Activated CD4-positive, alpha-beta T cell treated with anti-CD3 and anti-CD28 coated beads, Interleukin-10, Interleukin-2, amounts not matched to agents 100 ng/mL and 50 ng/mL, durations not matched to agents 16 hours and 8 hours (primary cell): Measurements from ENCODE around the gene MYO1C.

ENCODE experiments used
- DNase-seq: peaks from one replicate; pipeline ENCODE4 v3.0.0-alpha.2; 2020

The MYO1C gene

DNA sequence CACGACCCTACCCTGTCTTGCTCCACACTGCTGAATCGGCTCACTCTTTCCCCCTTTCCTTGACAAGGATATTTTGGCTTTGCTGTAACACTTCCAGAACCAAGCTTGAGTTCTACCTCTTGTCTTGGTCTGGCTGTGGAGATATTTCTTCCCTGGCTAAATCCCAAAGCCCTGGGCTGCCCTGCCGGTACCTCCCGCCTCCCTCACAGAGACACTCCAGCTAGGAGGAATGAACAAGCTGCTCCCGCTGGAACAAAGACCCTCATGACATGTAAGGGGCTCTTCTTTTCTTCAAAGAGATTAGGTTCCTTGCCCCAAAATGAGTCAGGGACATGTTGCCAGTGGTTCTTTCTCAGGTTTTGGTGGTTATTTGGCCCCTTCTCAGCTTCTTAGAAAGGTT, 13.1 kb upstream of the MYO1C start:
- DNase-seq: no peak

DNA sequence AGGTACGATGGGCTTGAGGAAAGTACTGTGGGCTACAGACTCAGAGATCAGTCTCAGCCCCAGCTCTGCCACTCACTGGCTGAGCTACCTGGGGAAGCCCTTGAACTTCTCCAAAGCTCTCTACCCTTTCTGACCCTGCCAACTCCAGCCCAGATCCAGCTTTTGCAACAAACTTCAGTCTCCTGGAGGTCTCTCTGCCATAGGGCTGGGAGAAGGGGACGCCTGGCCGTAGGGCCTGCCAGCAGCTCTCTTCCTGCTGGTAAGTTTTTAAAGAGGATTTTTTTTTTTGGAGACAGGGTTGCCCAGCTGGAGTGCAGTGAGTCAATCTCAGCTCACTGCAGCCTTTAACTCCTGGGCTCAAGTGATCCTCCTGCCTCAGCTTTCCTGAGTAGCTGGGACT, 12.4 kb upstream of the MYO1C start:
- no peak for DNase-seq

DNA sequence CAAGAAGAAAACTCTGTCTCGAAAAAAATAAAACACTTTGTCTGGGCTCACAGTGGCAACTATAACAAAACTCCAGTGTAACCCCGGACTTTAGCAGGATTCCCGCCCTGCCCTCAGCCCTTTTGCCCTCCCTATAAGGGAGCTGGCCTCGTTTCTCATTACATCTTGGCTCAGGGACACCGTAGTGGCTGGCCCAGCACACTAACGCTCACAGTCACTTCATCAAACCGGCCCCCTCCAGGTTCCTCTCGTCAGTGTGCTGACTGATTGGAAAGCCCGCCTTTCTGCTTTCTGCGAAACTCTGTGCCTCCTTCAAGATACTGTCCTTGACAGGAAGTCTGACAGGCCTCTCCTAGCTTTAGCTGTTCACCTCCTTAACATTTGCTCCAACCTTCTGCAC, 11.2 kb upstream of the MYO1C start:
- DNase-seq: no peak

DNA sequence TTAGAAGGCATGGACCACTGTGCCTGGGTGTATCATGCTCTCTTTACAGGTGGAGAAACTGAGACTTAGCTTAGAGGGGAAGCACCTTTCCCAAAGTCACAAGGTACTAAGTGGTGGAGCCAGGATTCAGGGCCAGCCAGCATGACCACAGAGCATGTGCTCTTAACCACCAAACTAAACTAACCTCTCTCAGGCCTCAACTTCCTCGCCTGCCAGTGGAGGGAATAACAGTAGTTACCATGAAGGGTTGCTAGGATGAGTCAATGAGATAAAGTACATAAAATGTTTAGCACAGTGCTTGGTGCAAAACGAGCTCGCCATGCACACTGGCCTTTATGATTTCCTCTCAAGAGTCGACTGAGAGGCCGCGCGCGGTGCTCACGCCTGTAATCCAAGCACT, 6.4 kb upstream of the MYO1C start:
- peak; percentile 19 for DNase-seq

DNA sequence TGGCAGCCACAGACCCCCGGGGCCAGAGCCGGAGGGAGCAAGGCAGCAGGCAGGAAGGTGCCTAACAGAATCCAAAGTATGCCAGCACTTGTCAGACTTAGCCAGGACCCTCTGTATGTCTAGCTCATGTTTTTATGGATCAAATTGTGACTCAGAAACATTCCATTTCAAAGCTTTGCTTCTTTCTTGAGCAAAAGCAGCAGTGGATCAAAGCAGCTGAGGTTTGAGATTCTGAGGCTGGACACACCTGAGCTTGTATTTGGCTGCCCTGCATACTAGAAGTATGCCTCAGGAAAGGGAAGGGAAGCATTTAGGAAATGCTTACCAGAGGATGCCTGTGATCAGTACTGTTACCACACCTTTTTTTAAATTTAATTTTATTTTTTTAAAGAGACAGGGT, 5.7 kb upstream of the MYO1C start:
- no peak for DNase-seq

DNA sequence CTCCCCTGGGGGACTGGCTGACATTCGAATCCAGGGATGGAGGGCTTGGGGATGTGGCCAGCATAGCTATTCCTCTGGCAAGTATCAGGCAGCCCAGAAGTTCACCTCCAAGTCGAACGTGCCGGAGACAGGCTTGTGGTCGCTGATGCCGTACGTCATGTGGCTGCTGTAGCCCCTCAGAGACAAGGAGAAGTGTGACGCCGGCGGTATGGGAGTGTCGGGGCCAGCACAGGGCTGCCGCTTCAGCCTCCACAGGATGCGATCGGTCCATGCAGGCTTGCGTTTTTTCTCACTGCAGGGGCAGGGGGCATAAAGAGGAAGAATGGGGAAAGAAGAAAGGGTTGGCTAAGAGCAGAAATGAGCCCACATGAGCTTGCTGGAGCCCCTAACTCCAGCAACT, 5.3 kb upstream of the MYO1C start:
- DNase-seq: no peak

DNA sequence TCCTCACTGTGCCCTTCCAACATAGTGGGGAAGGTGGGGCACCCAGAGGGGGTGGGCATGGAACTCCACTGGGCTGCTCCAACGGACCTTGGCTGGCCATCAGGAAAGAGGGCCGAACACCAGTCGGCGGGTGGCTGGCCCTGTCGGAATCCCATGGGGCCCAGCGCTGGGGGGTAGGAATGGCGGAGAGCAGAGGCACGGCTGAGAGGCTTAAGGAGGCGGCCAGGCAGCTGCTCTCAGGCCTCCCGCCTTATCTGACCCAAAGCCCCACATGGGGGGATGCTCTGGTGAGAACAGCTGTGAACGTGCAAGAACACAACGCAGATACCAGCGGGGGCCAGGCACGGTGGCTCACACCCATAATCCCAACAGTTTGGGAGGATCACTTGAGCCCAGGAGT, 4.4 kb upstream of the MYO1C start:
- DNase-seq: no peak

DNA sequence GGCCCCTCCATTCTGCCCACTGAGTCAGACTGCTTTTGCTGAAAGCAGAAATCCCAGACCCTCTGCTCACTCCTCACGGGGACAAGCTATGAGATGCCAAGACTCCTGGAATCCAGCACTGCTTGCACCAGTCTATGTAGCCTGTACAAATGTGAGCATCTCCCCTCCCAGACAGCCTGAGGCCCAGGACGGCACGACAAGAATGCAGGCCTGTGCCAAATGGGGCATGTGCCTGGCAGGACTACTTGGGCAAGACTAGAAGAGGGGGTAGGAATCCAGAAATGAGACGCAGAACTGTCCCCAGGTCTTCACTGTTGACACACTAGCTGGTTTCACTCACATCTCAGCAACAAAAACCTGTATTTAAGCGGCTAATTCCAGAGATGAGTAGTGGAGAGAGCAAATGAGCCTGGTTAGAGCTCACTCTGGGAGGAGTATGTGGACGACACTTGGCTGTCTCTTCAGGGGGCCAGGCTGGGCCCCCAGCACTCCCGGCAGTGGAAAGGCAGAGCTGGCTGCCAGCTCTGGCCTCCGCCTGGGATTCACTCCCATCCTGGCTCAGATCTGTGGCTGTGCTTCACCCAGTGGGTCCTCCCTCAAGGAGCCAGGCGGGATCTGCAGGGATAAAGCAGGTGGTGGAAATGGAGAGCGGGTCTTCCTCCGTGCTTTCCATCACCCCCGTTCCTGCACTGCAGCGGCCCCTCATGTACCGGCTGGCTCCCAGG, 2.9 kb upstream of the MYO1C start:
- DNase-seq: no peak

DNA sequence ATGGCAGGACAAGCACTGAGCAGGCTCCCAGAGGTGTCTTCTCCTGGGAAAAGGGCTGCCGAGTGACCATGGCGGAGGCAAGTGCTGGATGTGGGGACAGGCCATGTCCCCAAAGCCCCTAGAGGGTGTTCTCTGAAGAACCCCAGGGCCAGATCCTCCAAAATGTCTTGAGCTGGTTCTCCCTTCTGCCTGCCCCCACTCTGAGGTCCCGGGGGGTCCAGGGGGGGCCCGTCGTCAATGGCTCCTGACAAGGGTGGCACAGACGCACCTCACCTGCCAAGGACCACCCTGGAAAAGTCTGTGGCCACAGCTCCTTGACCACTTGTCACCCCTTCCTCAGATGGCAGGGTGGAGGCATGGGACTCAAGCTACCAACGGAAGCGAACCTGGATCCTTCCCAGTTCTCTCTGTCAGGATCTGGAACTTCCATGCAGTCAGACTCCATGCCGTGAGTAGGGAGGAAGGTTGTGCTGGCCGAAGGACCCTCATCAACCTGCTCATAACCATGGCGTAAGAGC, 2.3 kb upstream of the MYO1C start:
- DNase-seq: no peak

DNA sequence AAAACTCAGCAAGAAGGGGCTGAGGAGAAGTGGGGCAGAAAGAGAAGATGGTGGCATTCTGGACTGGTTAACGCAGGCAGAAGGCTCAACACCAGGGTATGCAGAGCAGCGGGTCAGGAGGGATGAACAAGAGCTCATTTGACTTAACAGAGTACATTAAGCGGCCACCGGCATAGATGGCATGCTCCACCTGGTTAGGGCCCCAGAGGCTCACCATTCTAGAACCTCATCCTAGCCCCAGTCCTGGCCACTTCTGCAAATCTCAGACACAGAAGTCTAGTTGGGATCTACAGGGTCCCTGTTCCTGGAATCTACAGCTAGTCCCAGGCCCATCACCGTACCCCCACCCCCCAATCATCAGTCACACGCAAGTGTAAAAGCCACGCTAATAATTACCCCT, 1.7 kb upstream of the MYO1C start:
- no peak for DNase-seq

DNA sequence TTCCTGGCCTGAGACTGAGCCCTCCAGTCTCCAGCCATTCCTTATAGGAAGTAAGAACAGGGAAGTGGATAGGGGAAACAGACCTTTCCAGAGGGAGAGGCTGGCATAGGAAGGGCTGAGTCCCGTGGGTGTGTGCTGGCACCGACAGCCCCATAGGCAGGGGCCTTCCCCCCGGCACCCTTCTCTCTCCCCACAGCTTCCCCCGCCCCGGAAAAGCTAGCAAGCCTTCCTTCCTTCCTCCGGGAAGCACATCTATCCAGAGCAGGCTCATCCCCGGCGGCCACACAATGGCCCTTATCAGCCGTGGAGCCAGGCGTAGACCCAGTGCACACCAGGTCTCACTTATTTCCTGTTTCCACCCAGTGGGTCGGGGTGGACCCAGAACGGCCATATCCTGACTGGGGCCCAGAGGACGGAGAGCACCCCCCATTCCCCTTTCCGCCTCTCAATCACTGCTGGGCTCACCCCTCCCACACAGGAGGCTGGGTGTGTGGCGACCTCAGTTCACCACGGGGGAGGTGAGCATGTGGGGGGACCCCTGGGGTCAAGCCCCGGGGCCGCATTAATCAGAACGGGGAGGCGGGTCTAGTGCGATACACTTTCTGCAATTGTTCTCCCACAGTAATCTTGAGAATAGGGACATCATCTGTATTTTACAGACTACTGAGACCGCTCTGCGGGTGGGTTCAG, 950 bp upstream of the MYO1C start:
- DNase-seq: no peak

DNA sequence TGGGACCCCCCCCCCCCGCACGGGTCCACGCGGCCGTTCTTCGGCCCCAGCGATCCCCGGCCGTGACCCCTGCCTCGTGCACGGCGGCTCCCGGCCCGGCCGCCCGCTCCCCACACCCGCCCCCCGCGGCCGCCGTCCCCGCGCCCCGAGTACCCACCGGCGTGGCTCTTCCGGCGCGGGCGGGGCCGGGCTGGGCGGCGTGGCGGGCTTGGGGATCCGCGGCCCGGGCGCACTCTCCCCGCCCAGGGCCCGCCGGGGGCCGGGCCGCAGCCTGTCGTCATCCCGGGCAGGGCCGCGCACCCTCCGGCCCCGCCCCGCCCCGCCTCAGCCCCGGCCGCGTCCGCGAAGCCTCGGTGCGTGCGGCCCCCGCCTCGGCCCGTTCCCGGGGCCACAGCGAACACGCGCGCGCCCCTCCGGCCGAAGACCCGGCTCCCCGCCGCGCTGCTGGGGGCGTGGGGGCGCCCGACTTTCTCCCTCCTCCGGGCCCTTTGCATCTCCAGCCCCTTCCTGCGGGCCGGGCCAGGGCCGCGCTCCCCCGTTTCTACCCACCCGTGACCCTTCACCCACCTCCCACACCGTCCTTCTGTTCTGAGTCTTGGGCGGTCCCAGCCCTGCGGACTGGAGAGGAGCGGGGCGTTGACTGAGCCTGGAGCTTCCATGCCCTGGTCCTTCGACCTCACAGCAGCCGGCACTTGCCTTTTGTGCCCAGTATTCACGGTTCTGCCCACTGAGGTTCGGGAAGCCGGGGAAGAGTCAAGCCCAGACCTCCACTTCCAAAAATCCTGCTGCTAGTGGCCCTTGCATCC, 840 bp downstream of the MYO1C start:
- DNase-seq: peak; percentile 56

DNA sequence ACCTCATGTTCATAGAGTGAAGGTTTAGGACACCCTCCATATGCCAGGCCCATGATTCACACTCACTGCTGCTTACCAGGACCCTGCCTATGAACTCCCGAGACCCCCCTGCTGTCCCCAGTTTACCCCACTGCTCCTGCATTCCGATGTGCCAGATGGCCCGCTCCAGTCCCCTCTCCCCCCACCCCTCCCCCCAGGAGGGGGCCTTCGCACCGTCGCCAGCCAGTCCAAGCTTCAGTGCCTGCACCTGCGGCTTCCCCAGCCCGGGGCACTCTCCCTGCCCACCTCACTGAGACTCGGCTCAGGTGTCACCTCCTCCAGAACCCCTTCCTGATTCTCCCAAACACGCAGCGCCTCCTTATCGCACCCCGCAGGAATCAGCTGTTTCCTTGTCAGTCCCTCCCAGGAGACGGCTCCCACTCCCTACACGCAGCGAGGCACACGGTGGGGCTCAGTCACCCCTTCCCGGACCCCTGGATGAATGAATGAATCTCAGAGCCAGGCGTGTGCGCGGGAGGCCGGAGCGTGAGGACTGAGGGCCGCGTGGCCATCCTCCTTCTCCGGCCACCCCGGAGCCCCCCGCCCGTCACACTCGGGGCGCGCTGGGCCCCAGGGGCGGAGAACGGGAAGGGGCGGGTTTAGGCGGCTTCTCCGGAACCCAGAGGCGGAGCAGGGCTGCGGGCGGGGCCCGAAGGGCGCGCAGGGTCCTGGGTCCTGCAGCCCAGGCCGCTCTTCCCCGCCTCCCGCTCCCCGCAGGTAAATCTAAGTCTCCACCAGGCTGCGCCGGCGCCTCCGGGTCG, 1.6 kb downstream of the MYO1C start:
- peak; percentile 75 for DNase-seq

DNA sequence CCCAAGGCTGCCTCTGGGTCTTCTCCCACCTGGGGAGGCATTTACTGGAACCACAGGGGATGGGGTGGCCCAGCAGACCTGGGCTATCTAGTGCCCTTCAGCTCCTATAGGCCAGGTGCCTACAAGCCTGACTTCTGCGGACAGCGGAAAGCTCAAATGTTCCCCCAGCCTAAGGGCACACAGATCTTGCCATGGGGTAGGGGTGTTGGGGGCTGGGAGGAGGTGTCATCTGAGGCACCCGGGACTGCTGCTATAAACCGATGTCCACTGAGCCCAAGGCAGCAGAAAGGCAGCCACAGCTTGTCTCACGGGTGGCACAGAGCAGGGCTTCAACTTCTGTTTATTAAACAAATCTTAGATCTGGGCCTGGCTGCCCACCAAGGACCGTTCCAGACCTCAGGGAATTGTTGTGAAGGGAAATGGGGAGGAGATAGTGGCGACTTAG, 3.6 kb downstream of the MYO1C start:
- no peak for DNase-seq

DNA sequence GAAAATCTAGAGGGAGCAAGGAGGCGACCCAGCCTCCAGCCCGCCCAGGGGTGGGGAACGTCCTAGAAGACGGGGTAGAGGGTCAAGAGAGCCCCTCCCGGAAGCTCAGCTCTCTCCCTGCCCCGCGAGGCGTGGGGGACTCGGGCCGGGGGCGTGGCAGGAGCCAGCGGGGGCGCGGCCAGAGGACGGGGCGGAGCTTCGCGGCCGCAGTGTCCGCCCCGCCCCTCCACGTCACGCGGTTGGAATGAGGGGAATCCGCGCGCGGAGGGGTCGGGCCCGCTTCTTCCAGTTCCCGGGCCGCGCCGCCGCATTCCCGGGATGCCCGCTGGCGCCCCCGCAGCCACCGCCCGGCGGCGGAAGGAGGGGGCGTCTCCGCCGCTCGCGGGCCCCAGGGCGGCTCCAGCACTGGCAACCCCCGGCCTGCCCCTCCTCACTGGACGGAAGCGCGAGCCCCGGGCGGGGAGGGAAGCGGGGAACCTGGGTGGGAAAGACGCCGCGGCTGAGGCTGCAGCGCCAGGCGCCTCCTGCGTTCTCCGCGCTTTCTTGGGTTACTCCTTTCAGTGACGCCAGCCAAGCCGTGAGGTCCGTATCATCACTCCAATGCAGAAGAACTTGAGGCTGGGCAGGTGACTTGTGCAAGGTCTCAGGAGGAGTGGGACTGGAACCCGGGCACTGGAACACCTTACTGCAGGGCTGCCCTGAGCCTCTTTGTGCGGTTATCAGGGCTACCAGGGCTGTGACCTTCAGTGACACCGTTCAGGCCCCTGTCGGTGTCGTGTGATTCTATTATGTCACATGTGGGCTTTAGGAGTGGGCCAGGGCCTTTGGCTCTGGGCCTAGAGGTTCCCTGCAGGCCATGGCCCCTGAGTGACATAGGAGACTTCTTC, 4.3 kb downstream of the MYO1C start:
- peak; percentile 69 for DNase-seq

DNA sequence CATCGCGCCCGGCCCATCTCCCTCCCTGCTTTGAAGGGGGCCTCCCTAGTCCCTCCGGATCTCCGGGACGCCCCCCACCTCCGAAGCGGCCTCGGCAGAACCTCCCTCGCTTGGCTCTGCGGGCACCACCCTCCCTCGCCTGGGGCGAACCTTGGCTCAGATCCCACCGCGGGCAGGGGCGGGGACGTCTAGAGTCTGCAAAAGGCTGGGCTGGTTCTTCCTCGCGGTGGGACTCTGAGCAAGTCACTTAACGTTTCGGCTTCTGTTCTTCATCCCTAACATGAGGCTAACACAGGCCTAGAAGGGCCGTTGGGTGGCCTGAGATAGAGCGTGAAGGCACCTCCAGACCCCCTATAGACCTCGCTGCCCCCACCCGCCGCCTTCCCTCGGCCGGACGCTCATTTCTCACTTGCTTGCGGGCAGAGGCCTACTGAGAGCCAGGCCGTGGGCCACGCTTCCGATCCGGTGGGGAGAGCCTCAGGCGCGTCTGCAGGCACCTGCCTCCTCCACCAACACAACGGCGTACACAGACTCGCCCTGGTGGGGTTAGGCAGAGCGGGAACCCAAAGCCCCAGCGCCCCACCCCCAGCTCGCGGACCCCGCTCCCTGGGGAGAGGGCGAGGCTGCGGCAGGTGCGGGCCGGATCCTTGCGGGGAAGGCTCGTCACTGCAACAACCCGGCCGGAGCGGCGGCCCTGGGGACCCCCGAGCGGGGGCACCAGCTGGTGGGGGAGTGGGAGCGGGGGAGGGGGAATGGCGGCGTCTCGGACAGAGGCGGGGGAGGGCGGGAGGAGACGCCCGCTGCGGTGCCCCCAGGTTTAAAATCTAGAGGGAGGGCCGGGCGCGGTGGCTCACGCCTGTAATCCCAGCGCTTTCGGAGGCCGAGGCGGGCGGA, 5.4 kb downstream of the MYO1C start:
- peak; percentile 69 for DNase-seq

DNA sequence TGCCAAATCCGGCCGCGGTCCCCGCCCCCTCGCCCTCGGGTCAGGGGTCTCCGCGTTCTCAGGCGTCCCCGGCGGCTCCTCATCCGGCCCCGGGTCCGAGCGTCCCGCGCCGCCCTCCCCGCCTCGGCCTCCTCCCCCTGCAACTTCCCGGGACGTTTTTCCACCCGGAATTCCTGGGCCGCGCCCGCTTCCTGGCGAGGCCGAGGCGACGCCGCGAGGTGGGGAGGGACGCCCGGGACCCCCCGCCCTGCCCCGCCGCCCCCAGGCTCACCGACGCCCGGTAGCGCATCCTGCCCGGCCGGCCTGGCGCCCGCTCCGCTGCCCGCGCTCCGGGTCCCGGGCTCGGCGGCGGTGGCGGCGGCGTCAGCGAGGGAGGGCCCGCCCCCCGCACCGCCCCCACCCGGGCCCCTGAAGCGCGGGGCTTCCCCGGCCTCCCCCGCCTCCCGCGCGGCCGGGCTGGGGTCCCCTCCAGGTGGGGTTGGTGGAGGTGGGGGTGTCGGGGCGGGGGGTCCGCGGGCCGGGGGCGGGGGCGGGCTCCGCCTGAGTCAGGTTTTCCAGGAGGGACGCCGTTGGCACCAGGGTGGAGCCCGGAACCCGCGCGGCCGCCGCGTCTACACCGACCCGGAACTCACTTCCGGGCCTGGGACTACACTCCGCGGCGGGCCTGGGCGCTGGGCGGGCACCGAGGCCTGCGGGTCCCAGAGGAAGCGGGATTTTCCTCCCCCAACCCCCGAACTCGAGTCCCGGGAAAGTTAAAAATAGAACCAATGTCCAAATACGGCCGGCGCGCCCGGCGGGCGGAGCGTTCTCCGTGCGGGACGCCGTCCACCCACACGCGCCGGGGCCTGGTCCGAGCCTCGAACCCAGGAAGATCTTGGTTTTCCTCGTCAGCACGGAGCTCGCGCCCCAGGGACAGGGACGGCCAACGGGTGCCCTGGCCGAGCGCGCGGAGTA, 6.8 kb downstream of the MYO1C start:
- peak; percentile 60 for DNase-seq

DNA sequence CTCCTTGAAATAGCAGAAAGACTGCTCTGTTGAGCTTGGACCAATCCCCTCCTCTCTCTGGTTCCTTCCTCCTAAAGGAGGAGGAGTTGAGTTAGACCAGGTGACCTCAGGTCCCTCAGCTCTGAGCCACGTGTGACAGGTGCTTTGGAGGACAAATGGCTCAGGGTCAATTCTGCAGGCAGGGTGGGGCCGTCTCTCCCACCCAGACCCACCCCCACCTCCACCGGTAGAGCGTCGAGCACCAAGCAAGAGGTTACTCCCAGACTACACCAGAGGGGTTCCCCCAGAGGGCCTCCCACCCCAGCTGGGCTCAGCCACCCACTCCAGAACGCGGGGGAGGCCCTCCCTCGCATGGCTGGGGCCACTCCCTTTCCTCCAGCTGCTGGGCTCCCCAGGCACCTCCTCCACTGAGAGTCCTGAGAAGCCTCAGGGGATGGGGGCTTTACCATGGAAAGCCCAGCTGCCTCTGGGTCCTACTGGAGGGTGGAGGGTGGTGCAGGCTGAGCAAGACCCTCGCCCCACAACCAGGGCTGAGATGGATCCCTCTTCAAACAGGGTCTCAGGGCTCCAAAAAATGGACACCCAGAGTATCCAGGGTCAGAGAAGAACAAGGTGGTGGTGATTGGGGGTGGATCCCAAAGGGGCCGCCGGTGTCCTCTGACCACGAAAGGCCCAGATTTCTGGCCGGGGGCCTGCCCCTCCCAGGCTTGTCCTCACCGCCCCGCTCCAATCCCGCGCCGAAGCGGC, 7.6 kb downstream of the MYO1C start:
- peak; percentile 39 for DNase-seq

DNA sequence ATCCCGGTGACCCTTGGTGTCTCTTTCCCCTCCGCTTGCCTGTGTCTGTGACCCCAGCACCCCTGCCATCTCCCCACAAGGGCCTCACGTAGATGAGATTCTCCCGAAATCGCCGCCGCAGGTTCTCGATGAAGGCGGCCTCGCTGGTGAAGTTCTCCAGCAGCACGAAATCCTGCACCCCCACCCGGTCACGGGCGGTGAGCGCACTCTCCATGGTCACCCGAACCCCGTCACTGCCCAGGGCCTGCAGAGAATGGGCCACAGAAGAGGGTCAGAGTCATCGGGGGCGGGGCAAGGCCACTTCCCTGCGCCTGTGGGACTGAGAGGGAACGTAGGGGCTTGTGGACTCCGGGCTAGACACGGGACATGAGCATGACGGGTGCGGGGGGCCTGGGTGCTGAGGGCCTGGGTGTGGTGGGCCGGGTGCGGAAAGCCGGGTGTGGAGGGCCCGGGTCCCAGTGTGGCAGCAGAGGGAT, 8.4 kb downstream of the MYO1C start:
- DNase-seq: no peak
